ENCODE measurements around the gene KIAA0040. TPM values are rescaled to one million over a fixed set of nuclear protein-coding genes. Genes with fewer than 3 reads are reported as not detected.

Gene KIAA0040
- total RNA-seq, 6 experiments from 2014 or later, result 4.6 to 13.5 (median 5.3) TPM

Other genes starting within 250 kb of the KIAA0040 start
- 10 to 100 TPM; 20.3 to 60.0 (median 31.2) TPM for gene CACYBP, start 192.8 kb downstream of the KIAA0040 start, total RNA-seq
- 10 to 100 TPM in 5 of 6 experiments, 1 to 10 TPM in 1; 9.4 to 22.8 (median 18.8) TPM for gene MRPS14, start 169.4 kb downstream of the KIAA0040 start, total RNA-seq
- gene TNN, start 124.9 kb downstream of the KIAA0040 start, total RNA-seq, result under 1 TPM; 0.18 to 0.67 (median 0.41) TPM